Fibroblast of lung (primary cell): Measurements from ENCODE around the gene ZNF106. TPM values are rescaled to one million over a fixed set of nuclear protein-coding genes. Genes with fewer than 3 reads are reported as not detected.

Experiments
- DNase-seq, 2 donors: peaks; one replicate each; pipeline versions ENCODE4 v3.0.0 to v3.0.0-alpha.2; 2010; ENCODE audit warnings: low read depth in 2 of 2
- H2AFZ ChIP-seq: 2 replicates; pipeline ENCODE4 v1.5.1; 2012; ENCODE audit warnings: low read length, control low read depth, inconsistent platforms
- H3K27ac ChIP-seq: 2 replicates; pipeline ENCODE4 v1.5.1; 2011; ENCODE audit warnings: low read length, control low read depth; ENCODE audit not compliant: insufficient read depth
- H3K27me3 ChIP-seq: 2 replicates; pipeline ENCODE4 v1.5.1; 2011; ENCODE audit warnings: mild to moderate bottlenecking, low read length; ENCODE audit not compliant: control insufficient read depth, insufficient read depth
- H3K36me3 ChIP-seq: 2 replicates; pipeline ENCODE4 v1.5.1; 2011; ENCODE audit warnings: low read length; ENCODE audit not compliant: control insufficient read depth, insufficient read depth
- H3K4me1 ChIP-seq: 2 replicates; pipeline ENCODE4 v1.5.1; 2011; ENCODE audit warnings: low read length; ENCODE audit not compliant: control insufficient read depth, insufficient read depth; ENCODE audit errors: extremely low read depth
- H3K4me2 ChIP-seq: 2 replicates; pipeline ENCODE4 v1.5.1; 2011; ENCODE audit warnings: low read length, control low read depth; ENCODE audit not compliant: insufficient read depth; ENCODE audit errors: extremely low read depth
- H3K4me3 ChIP-seq, 4 experiments: fragments of 200-600 bp in 1 of 4; sonication (generic) in 1 of 4; replicated peaks in 1 of 4; 2 replicates each; pipeline ENCODE4 v1.5.1; 2011 to 2016; ENCODE audit warnings: low read length in 4 of 4, low read depth in 3 of 4, mild to moderate bottlenecking in 3 of 4, control low read depth in 2 of 4, inconsistent platforms in 1 of 4, mixed read lengths in 1 of 4; ENCODE audit not compliant: insufficient read depth in 1 of 4; ENCODE audit errors: control extremely low read depth in 1 of 4
- H3K79me2 ChIP-seq: 2 replicates; pipeline ENCODE4 v1.5.1; 2012; ENCODE audit warnings: mild to moderate bottlenecking, low read length, inconsistent platforms; ENCODE audit not compliant: control insufficient read depth, insufficient read depth
- H3K9ac ChIP-seq: 2 replicates; pipeline ENCODE4 v1.5.1; 2011; ENCODE audit warnings: mild to moderate bottlenecking, low read length, control low read depth; ENCODE audit not compliant: insufficient read depth
- H3K9me3 ChIP-seq: 2 replicates; pipeline ENCODE4 v1.5.1; 2012; ENCODE audit warnings: low read depth, low read length; ENCODE audit not compliant: control insufficient read depth, insufficient read depth
- H4K20me1 ChIP-seq: 2 replicates; pipeline ENCODE4 v1.5.1; 2011; ENCODE audit warnings: low read length; ENCODE audit not compliant: control insufficient read depth, insufficient read depth; ENCODE audit errors: extremely low read depth
- EZH2 ChIP-seq: IDR thresholded peaks from 2 replicates; pipeline ENCODE4 v1.5.1; 2012; ENCODE audit warnings: low read length, control low read depth, mild to moderate bottlenecking; ENCODE audit errors: missing control alignments
- polyA plus RNA-seq, 2 donors: library from polyadenylated mRNA; depleted of rRNA in 1 of 2; stranded (reverse) in 1 of 2; unstranded in 1 of 2; fragments of >200 nt; gene quantifications; 2 replicates each; pipeline ENCODE4 v1.2.1, GENCODE V29; 2011 to 2012; ENCODE audit warnings: missing spikeins in 1 of 2
- total RNA-seq: library from RNA; depleted of rRNA; stranded (reverse); fragments of >200 nt; gene quantifications from 2 replicates; pipeline ENCODE4 v1.2.1, GENCODE V29; 2014
- TF ChIP-seq, protein P1 (sequence below), 2 donors: IDR thresholded peaks in 1 of 2; conservative IDR thresholded peaks in 1 of 2; 1 replicate in 1 of 2; 2 replicates in 1 of 2; pipeline ENCODE4 v1.5.1; 2011 to 2012; ENCODE audit warnings: low read length in 2 of 2, control low read depth in 1 of 2, inconsistent platforms in 1 of 2, low read depth in 1 of 2, mild to moderate bottlenecking in 1 of 2

The ZNF106 gene
- total and polyA plus RNA-seq, 2 donors (not counting 1 experiment from before 2014, with no cell fraction given) = 54.4 to 149 TPM

DNA sequence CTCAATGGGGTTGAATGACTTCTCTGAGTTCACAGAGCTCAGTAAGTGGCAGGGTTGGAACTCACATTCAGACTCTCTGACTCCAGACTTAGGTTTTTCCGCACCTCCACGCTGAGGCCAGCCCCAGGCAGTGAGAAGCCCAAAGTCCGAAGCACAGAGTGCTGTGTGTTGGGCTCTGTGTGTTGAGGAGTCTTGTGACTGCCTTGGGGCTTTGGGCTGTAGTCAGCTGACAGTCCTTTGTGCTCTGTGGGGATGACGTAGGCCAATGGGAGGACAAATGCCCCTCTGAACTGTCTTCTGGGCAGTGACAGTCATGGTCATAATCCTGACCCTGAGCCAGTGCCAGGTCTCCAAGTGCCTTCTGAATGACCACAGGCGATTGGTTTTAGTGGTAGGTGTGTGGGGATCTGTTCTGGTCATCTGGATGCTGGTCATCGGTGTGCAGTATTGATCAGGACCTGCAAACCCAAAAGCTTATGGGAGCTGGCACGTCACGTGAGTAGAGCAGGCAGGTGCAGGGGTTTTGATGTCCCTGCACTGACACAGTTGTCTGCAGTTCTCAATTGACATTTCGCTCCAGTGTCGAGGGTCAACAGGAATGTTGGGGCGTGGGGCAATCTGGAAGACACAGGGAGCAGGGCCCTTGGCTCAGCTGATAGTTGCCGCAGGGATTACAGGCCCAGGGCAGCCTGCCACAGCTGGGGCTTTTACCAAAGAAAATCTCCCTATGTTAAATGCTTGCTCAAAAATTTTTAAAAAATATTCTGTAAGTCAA lies 86.3 kb downstream of the ZNF106 start:
- H3K9me3 ChIP-seq = no peaks in the 10 kb centered on the region
- H3K27ac ChIP-seq = no peak overlapping the region
- H4K20me1 ChIP-seq = no peaks in the 10 kb centered on the region
- no peaks in the 10 kb centered on the region for H3K27me3 ChIP-seq
- H3K4me2 ChIP-seq = no peak overlapping the region
- H3K4me1 ChIP-seq = no peaks in the 10 kb centered on the region
- H3K4me3 ChIP-seq = no peak overlapping the region
- no peak overlapping the region for H2AFZ ChIP-seq
- no peak for TF ChIP-seq EZH2
- TF ChIP-seq, protein P1, sequence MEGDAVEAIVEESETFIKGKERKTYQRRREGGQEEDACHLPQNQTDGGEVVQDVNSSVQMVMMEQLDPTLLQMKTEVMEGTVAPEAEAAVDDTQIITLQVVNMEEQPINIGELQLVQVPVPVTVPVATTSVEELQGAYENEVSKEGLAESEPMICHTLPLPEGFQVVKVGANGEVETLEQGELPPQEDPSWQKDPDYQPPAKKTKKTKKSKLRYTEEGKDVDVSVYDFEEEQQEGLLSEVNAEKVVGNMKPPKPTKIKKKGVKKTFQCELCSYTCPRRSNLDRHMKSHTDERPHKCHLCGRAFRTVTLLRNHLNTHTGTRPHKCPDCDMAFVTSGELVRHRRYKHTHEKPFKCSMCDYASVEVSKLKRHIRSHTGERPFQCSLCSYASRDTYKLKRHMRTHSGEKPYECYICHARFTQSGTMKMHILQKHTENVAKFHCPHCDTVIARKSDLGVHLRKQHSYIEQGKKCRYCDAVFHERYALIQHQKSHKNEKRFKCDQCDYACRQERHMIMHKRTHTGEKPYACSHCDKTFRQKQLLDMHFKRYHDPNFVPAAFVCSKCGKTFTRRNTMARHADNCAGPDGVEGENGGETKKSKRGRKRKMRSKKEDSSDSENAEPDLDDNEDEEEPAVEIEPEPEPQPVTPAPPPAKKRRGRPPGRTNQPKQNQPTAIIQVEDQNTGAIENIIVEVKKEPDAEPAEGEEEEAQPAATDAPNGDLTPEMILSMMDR (conservative IDR thresholded peaks at IDR 0.05 in 1 of 2, IDR thresholded peaks at IDR 0.05 in 1 of 2; ENCODE audit: low read depth in 1 of 2, low read length in 2 of 2) = no peak
- H3K79me2 ChIP-seq = no peaks in the 10 kb centered on the region
- no peak for DNase-seq
- no peaks in the 10 kb centered on the region for H3K36me3 ChIP-seq
- H3K9ac ChIP-seq = no peak overlapping the region

DNA sequence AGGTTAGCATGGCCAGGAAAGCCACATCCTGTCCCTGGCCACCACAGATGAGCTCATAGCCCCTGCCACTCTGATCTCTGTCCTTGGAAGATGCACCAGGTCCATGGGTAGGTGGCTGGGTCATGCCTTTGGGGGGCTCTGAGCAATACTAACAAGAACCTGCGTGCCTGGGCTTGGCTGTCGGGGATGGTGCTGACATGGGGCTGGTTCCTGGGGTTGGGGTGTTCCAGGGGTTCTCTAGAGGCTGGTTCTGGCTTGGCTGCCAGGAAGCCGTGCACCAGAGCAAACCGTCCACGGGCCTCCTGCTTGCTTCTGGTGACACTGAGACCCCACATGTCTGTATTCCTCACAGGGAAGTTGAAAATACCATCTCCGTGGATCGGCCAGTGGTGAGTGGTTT lies 87.6 kb downstream of the ZNF106 start:
- Histone ChIP-seq H3K4me2 (no peak overlapping the region), H2AFZ (no peak overlapping the region), H3K9me3 (no peaks in the 10 kb centered on the region), H3K9ac (no peak overlapping the region), H3K79me2 (no peaks in the 10 kb centered on the region), H3K4me1 (no peaks in the 10 kb centered on the region), H3K36me3 (no peaks in the 10 kb centered on the region), H3K4me3 (no peak overlapping the region), H4K20me1 (no peaks in the 10 kb centered on the region), H3K27me3 (no peaks in the 10 kb centered on the region), H3K27ac (no peak overlapping the region)
- no peak for TF ChIP-seq EZH2
- TF ChIP-seq, protein P1 (conservative IDR thresholded peaks at IDR 0.05 in 1 of 2, IDR thresholded peaks at IDR 0.05 in 1 of 2; ENCODE audit: low read depth in 1 of 2, low read length in 2 of 2) = no peak
- no peak for DNase-seq

DNA sequence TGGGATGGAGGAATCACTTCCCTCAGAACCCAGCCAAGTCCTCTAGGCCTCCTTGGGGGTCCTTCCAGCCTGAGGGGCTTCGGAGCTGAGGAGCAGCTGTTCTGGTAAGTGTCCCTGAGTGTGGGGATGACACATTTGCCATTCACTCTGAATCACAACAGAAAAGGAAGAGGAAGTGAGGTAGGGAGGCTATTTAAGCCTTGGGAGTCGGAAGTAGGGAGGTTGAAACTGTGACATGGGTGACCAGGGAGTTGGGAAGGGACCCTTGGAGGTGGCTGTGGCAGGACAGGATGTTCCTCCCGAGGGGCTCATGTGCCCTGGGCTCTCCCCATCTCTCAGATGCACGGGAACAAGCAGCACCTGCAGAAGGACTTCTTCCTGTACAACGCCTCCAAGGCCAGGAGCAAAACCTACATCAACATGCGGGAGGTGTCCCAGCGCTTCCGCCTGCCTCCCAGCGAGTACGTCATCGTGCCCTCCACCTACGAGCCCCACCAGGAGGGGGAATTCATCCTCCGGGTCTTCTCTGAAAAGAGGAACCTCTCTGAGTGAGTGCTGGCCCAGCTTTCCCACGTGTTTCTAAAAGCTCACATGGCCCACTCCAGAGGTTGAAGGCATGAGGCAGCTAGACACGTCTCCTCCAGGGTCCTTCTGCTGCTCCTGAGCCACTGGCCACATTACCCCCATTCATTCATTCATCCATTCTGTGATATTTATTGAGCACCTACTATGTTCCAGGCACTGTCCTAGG lies 88.3 kb downstream of the ZNF106 start:
- no peak for DNase-seq
- no peak overlapping the region for H3K4me3 ChIP-seq
- no peaks in the 10 kb centered on the region for H3K4me1 ChIP-seq
- no peak overlapping the region for H3K9ac ChIP-seq
- TF ChIP-seq, protein P1 (conservative IDR thresholded peaks at IDR 0.05 in 1 of 2, IDR thresholded peaks at IDR 0.05 in 1 of 2; ENCODE audit: low read depth in 1 of 2, low read length in 2 of 2) = no peak
- no peak overlapping the region for H3K4me2 ChIP-seq
- no peaks in the 10 kb centered on the region for H3K9me3 ChIP-seq
- no peak overlapping the region for H2AFZ ChIP-seq
- H3K36me3 ChIP-seq = no peaks in the 10 kb centered on the region
- no peaks in the 10 kb centered on the region for H4K20me1 ChIP-seq
- no peaks in the 10 kb centered on the region for H3K27me3 ChIP-seq
- no peak overlapping the region for H3K27ac ChIP-seq
- H3K79me2 ChIP-seq = no peaks in the 10 kb centered on the region
